ENCODE results near the gene UGT1A5.

- TF ChIP-seq POLR2A (IDR thresholded peaks at IDR 0.05; ENCODE audit: low read depth, low read length) (no peak), POLR2AphosphoS5 (IDR thresholded peaks at IDR 0.05; ENCODE audit: low read depth, low read length) (no peak), TAF1 (IDR thresholded peaks at IDR 0.05; ENCODE audit: borderline replicate concordance, low read depth, low read length) (no peak)
Measured at GRCh38 chr2:233706720-233707119, 6.0 kb upstream of the UGT1A5 start.
